WERI-Rb-1 (cell line): ENCODE measurements around the gene ODAD4.

Experiments
- DNase-seq: peaks from one replicate; pipeline ENCODE4 v3.0.0-alpha.2; 2020
- H3K27ac ChIP-seq: fragments of 250-450 bp; sonication (Bioruptor Pico); 2 replicates; pipeline ENCODE4 v1.5.1; 2020; ENCODE audit warnings: mild to moderate bottlenecking, moderate library complexity
- H3K27me3 ChIP-seq: fragments of 250-450 bp; sonication (Bioruptor Pico); 2 replicates; pipeline ENCODE4 v1.5.1; 2021; ENCODE audit warnings: mild to moderate bottlenecking, low read depth, moderate library complexity; ENCODE audit not compliant: insufficient read depth, severe bottlenecking
- H3K36me3 ChIP-seq: fragments of 250-450 bp; sonication (Bioruptor Pico); 2 replicates; pipeline ENCODE4 v1.5.1; 2020; ENCODE audit warnings: mild to moderate bottlenecking, moderate library complexity
- H3K4me3 ChIP-seq: 2 replicates; pipeline ENCODE4 v1.5.1; 2011; ENCODE audit warnings: low read depth, mild to moderate bottlenecking, control low read depth, low read length
- H3K9me3 ChIP-seq: fragments of 250-450 bp; sonication (Bioruptor Pico); 2 replicates; pipeline ENCODE4 v1.5.1; 2021; ENCODE audit warnings: mild to moderate bottlenecking, moderate library complexity; ENCODE audit not compliant: severe bottlenecking
- TF ChIP-seq, protein P1 (sequence below): IDR thresholded peaks from 2 replicates; pipeline ENCODE4 v1.5.1; 2011; ENCODE audit warnings: low read depth, mild to moderate bottlenecking, control low read depth, inconsistent platforms, low read length

The ODAD4 gene

DNA sequence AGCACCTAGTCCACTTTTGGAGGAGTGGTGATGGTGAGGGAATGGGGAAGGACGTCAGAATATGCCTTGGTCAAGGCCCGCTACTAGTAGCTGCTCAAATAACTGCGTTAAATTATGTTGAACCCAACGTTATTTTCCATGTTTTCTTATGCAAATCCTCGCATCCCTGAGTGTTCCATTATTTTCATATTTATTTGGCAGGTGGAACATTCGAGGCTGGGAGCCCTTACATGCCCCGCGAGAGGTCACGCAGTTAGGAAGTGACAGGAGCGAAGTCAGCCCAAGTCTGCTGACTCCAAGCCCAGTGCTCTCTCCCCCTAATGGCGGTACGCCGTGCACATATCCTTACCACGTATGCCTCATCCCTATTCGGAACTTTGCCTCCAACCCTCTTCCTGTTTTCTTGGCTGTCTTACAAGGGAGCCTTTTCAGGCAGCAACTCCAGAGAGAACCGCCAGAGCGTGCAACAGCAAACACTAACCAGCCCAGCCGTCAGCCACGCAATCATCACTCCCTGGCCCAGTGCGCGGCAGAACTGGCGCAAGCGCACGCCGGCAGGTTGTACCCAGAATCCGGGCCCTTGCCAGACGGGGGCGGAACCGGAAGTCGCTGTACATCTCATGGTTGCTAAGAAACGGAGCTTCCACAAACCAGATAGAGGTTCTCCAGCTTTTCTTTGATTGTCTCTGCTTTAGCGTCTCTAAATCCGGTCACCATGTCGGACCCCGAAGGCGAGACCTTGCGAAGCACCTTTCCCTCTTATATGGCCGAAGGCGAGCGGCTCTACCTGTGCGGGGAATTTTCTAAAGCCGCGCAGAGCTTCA, at the start of gene ODAD4:
Gene ODAD4, plus strand, starts transcription at position 609 of the 824 bp plus-strand sequence. Its CDS starts 107 bp downstream, at position 716.
- H3K36me3 ChIP-seq, result no peaks in the 10 kb centered on the region
- DNase-seq, result peak; percentile 99

DNA sequence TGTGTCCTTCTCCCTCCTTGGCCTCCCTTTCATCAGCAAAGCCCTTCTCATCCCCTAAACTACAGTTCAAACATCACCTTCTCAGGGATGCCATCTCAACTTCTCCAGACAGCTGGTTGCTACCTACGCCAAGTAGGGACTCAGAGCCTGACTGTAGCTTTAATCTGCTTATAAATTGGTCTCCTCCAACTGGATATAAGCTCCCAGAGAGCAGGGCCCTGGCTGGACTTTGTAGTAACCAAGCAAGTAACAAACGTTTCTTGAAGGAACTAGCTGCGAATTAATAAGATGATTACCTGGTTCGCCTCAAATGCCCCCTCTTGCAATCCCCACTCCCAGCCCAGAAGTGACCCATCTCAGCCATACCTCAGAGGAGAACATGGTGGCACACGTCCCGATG, 47.7 kb upstream of the ODAD4 start:
- DNase-seq, result peak; percentile 96
- Histone ChIP-seq H3K4me3 (no peak overlapping the region), H3K36me3 (peaks cover 95% of the 10 kb centered on the region), H3K27ac (peak overlapping the region; percentile 92), H3K27me3 (no peaks in the 10 kb centered on the region), H3K9me3 (no peaks in the 10 kb centered on the region)
- TF ChIP-seq, protein P1, sequence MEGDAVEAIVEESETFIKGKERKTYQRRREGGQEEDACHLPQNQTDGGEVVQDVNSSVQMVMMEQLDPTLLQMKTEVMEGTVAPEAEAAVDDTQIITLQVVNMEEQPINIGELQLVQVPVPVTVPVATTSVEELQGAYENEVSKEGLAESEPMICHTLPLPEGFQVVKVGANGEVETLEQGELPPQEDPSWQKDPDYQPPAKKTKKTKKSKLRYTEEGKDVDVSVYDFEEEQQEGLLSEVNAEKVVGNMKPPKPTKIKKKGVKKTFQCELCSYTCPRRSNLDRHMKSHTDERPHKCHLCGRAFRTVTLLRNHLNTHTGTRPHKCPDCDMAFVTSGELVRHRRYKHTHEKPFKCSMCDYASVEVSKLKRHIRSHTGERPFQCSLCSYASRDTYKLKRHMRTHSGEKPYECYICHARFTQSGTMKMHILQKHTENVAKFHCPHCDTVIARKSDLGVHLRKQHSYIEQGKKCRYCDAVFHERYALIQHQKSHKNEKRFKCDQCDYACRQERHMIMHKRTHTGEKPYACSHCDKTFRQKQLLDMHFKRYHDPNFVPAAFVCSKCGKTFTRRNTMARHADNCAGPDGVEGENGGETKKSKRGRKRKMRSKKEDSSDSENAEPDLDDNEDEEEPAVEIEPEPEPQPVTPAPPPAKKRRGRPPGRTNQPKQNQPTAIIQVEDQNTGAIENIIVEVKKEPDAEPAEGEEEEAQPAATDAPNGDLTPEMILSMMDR, result no peak

More for the DNA sequence above, at the start of gene ODAD4:
- Histone ChIP-seq H3K4me3 (peak within 1 kb of the TSS; percentile 37), H3K9me3 (peaks cover 12% of the 10 kb centered on the region), H3K27ac (peak within 1 kb of the TSS; percentile 69), H3K27me3 (no peaks in the 10 kb centered on the region)
- TF ChIP-seq, protein P1, result peak; percentile 61

- no peak overlapping the region for H3K4me3 ChIP-seq
- H3K9me3 ChIP-seq, result no peaks in the 10 kb centered on the region
- peaks cover 95% of the 10 kb centered on the region for H3K36me3 ChIP-seq
- no peaks in the 10 kb centered on the region for H3K27me3 ChIP-seq
- no peak overlapping the region; the same call in 1 of the 2 replicates for H3K27ac ChIP-seq
- peak; percentile 66 for DNase-seq
- TF ChIP-seq, protein P1, result peak; percentile 68
These were observed 44.7 kb upstream of the ODAD4 start for GRCh38 chr17:41885733-41886132.

- H3K4me3 ChIP-seq, result no peak overlapping the region
- peaks cover 100% of the 10 kb centered on the region for H3K36me3 ChIP-seq
- H3K27me3 ChIP-seq, result no peaks in the 10 kb centered on the region
- TF ChIP-seq, protein P1, result no peak
- no peak overlapping the region; the same call in 1 of the 2 replicates for H3K27ac ChIP-seq
- no peaks in the 10 kb centered on the region for H3K9me3 ChIP-seq
- DNase-seq, result no peak
These were observed 42.0 kb upstream of the ODAD4 start for GRCh38 chr17:41888332-41888965.

- Histone ChIP-seq H3K27me3 (no peaks in the 10 kb centered on the region), H3K27ac (peak overlapping the region; percentile 32), H3K4me3 (no peak overlapping the region), H3K36me3 (peaks cover 100% of the 10 kb centered on the region), H3K9me3 (no peaks in the 10 kb centered on the region)
- DNase-seq, result no peak
- TF ChIP-seq, protein P1, result no peak
These were observed 39.0 kb upstream of the ODAD4 start for GRCh38 chr17:41891135-41892020.
